ENCODE results near the gene TTPAL.

TTPAL gene

GRCh38 chr20:44504402-44505307 lies 29.0 kb downstream of the TTPAL start:
- no peak overlapping the region for H3K4me3 ChIP-seq (ENCODE audit: low read depth, low read length)
- no peak for DNase-seq (ENCODE audit: low read depth)
- TF ChIP-seq CTCF (IDR thresholded peaks at IDR 0.05; ENCODE audit: low read depth, low read length, missing control alignments) = no peak

GRCh38 chr20:44509762-44510161 lies 34.1 kb downstream of the TTPAL start:
- H3K4me3 ChIP-seq (ENCODE audit: low read depth, low read length) = no peak overlapping the region
- TF ChIP-seq CTCF (IDR thresholded peaks at IDR 0.05; ENCODE audit: low read depth, low read length, missing control alignments) = no peak
- DNase-seq (ENCODE audit: low read depth) = no peak

GRCh38 chr20:44513871-44514270 lies 38.2 kb downstream of the TTPAL start:
- H3K4me3 ChIP-seq (ENCODE audit: low read depth, low read length) = no peak overlapping the region
- no peak for TF ChIP-seq CTCF (IDR thresholded peaks at IDR 0.05; ENCODE audit: low read depth, low read length, missing control alignments)
- DNase-seq (ENCODE audit: low read depth) = no peak

- no peak for DNase-seq (ENCODE audit: low read depth)
- no peak overlapping the region for H3K4me3 ChIP-seq (ENCODE audit: low read depth, low read length)
- TF ChIP-seq CTCF (IDR thresholded peaks at IDR 0.05; ENCODE audit: low read depth, low read length, missing control alignments) = no peak
Measured at GRCh38 chr20:44516491-44516890, 40.8 kb downstream of the TTPAL start.

- H3K4me3 ChIP-seq (ENCODE audit: low read depth, low read length) = no peak overlapping the region
- TF ChIP-seq CTCF (IDR thresholded peaks at IDR 0.05; ENCODE audit: low read depth, low read length, missing control alignments) = no peak
- no peak for DNase-seq (ENCODE audit: low read depth)
Measured at GRCh38 chr20:44517454-44517853, 41.8 kb downstream of the TTPAL start.

- no peak overlapping the region for H3K4me3 ChIP-seq (ENCODE audit: low read depth, low read length)
- no peak for TF ChIP-seq CTCF (IDR thresholded peaks at IDR 0.05; ENCODE audit: low read depth, low read length, missing control alignments)
- DNase-seq (ENCODE audit: low read depth) = no peak
Measured at GRCh38 chr20:44518248-44518647, 42.6 kb downstream of the TTPAL start.

- H3K4me3 ChIP-seq (ENCODE audit: low read depth, low read length) = peak overlapping the region; percentile 100
- no peak for DNase-seq (ENCODE audit: low read depth)
- no peak for TF ChIP-seq CTCF (IDR thresholded peaks at IDR 0.05; ENCODE audit: low read depth, low read length, missing control alignments)
Measured at GRCh38 chr20:44520881-44521280, 45.2 kb downstream of the TTPAL start.
